HG03354 (cell line): Measurements from ENCODE around the gene IL1RAPL2.
"Not testable (repeated sequence)": the region's sequence is repeated elsewhere in the genome, so short reads cannot be mapped to it uniquely, and the experiment has no call there.

Experiments used
- ATAC-seq: cut with Tn5 transposase; IDR thresholded peaks from one replicate; pipeline ENCODE4 v1.9.1; 2021; ENCODE audit warnings: mild to moderate bottlenecking; ENCODE audit not compliant: unreplicated experiment, poor library complexity, severe bottlenecking

The IL1RAPL2 gene

GRCh38 chrX:105226499-105226898, 660.5 kb downstream of the IL1RAPL2 start:
- no peak for ATAC-seq

- no peak for ATAC-seq
Measured at GRCh38 chrX:105228602-105229001, 662.6 kb downstream of the IL1RAPL2 start.

GRCh38 chrX:105229146-105229545, 663.1 kb downstream of the IL1RAPL2 start:
- no peak for ATAC-seq

GRCh38 chrX:105237407-105237806, 671.4 kb downstream of the IL1RAPL2 start:
- not testable (repeated sequence) for ATAC-seq

GRCh38 chrX:105241056-105241455, 675.1 kb downstream of the IL1RAPL2 start:
- ATAC-seq, result no peak

GRCh38 chrX:105260291-105261043, 694.5 kb downstream of the IL1RAPL2 start:
- no peak for ATAC-seq

GRCh38 chrX:105263171-105263570, 697.2 kb downstream of the IL1RAPL2 start:
- no peak for ATAC-seq

GRCh38 chrX:105263801-105264200, 697.8 kb downstream of the IL1RAPL2 start:
- no peak for ATAC-seq

- no peak for ATAC-seq
Measured at GRCh38 chrX:105265093-105265492, 699.1 kb downstream of the IL1RAPL2 start.

GRCh38 chrX:105266456-105266855, 700.5 kb downstream of the IL1RAPL2 start:
- ATAC-seq, result no peak

GRCh38 chrX:105267167-105267566, 701.2 kb downstream of the IL1RAPL2 start:
- ATAC-seq, result no peak

- no peak for ATAC-seq
Measured at GRCh38 chrX:105269386-105269785, 703.4 kb downstream of the IL1RAPL2 start.

- ATAC-seq, result no peak
Measured at GRCh38 chrX:105273326-105273725, 707.3 kb downstream of the IL1RAPL2 start.

GRCh38 chrX:105274091-105274490, 708.1 kb downstream of the IL1RAPL2 start:
- no peak for ATAC-seq

GRCh38 chrX:105277132-105277531, 711.1 kb downstream of the IL1RAPL2 start:
- no peak for ATAC-seq

GRCh38 chrX:105282077-105282476, 716.1 kb downstream of the IL1RAPL2 start:
- ATAC-seq, result no peak

- no peak for ATAC-seq
Measured at GRCh38 chrX:105297041-105297440, 731.0 kb downstream of the IL1RAPL2 start.

GRCh38 chrX:105299286-105299685, 733.3 kb downstream of the IL1RAPL2 start:
- ATAC-seq, result no peak

- no peak for ATAC-seq
Measured at GRCh38 chrX:105302246-105302645, 736.2 kb downstream of the IL1RAPL2 start.

- no peak for ATAC-seq
Measured at GRCh38 chrX:105307762-105308161, 741.8 kb downstream of the IL1RAPL2 start.

- no peak for ATAC-seq
Measured at GRCh38 chrX:105313596-105313995, 747.6 kb downstream of the IL1RAPL2 start.

GRCh38 chrX:105314458-105314857, 748.5 kb downstream of the IL1RAPL2 start:
- no peak for ATAC-seq
